NCI-H460 (cell line): ENCODE measurements around the gene LDB1. TPM values are rescaled to one million over a fixed set of nuclear protein-coding genes. Genes with fewer than 3 reads are reported as not detected.

Experiments
- DNase-seq: peaks from one replicate; pipeline ENCODE4 v3.0.0-alpha.2; 2016; ENCODE audit warnings: low read depth; ENCODE audit errors: extremely low read depth
- total RNA-seq: library from RNA; depleted of rRNA; stranded (reverse); fragments of >200 nt; shearing (Covaris generic); gene quantifications from 2 replicates; pipeline ENCODE4 v1.2.3, GENCODE V29; 2014

Gene LDB1
- total RNA-seq, 1 experiment from 2014 or later = 25.1 TPM

DNA sequence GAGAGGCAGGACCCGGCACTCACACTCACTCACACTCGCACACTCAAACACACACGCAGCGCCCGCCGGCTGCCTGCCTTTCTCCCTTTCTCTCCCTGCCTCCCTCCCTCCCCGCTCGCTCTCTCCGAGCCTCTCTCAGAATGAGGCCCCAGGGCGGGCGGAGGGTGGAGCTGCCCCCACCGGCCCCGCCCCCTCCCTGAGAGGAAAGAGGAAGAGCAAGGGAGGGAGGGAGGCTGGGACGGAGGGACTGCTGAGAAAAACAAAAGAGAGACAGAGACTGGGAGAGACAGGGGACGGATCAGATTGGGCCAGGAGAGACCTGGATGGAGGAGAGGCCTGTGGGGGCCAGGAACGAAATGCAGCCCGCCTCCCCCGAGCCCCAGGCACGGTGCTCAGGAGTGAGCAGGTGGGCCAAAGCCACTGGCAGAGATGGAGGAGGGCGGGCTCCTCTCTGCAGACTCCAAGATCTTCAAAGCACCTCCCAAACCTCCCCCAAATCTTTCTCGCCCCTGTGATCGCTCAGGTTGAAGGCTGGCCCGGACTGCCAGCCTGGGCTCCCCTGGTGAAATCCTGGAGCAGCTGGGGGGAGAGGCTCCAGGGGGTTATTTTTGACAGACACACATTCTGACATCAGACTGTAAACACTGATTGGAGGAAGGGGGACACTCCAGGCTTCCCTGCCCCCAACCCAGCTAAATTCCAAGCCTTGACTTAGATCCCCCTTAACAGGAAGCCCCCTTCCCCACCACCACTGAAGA, 5.1 kb downstream of the LDB1 start:
- DNase-seq = peak; percentile 81

DNA sequence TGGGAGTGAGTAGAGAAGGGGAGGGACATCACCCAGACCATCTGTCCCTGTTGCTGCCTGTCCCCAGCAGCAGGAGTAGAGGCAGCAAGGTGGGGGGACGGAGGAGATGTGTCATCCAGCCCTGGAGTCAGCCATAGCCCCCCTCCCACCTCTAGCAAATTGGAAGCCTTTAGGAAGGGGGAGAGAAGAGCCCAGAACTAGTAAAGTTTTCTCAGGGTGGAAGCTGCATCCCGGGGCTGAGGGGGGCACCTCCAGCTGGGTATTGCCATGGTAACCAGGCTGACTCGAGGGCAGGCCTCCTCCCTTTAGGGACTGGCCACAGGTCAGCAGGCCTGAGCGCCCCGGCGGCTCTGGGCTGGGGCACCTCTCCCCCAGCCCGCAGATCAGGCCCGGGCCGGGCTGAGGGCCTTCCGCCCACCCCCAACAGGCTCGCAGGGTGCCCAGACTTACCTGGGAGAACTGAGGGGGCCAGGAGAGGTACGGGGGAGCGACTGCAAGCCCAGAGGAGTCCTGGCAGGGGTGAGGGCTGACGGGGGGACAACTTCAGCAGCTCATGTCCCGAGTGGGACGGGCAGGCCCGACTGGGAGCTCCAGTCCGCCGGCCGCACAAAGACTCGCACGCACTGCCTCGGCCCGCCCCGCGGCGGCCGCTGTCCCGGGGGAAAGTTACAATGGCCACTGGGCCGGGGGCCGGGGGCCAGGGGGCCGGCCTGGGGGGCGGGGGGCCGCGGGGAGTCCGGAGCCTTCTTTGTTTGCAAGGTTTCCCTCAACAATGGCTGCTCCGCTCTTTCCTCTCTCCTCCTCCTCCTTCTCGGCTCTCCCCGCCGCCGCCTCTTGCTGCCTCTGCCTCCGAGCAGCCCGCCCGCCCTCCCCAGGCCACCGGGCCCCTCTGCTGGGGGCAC, 6.0 kb downstream of the LDB1 start:
- no peak for DNase-seq

DNA sequence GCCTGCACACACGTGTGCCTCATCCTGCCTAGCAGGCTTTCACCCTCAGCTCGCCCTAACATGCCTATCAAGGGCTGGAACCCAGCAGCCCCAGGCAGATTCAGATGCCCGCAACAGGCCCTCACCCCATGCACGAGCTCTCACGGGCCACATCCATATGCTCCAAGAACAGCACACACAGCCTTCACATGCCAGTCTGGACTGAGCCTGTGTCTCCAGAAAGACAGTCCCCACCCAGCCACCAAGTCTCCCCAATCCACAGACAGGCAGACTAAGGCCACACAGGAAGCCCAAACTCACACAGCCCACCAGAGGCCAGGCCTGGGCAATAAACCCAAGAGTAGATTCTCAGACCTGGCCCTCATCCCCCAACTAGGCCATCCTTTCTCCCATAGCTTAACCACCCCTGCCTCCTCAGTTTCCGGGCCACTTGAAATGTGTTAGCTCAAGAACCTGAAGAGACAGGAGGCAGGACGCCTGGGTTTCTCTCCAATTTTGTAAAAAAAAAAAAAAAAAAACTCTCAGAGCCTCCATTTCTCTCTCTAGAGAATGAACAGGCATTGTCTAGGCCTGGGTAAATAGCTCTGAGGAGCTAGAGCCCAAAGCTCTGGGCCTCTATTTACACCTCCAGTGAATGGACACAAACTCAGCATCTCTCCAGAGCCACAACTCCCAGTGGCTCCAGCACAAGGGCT, 6.8 kb downstream of the LDB1 start:
- DNase-seq = no peak

DNA sequence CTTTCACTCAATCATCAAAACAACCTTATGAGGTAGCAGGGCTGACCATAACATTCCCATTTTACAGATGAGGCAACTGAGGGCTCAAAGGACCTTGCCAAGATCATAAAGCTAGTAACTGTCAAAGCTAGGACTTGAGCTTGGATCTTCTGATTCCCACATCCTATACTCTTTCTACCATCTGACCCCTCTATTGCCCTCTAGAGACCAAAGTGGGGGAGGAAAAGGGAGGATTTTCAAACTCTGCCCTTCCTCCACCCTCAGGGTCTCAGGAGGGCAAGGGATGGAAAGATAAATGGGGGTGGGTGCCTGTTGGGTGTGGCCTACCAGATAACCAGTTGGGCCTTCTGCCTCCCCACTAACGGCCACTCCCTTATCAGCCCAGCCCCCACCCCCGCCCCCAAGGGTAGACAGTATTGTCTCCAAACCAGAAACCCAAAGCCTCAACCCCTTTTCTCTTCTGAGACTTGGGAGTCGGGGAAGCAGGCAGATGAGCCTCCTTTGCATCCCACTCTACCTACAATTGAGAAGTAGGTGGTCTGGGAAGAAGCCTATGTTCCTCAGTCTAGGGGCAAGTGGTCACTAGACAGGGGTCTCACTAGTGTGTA, 7.9 kb downstream of the LDB1 start:
- no peak for DNase-seq

DNA sequence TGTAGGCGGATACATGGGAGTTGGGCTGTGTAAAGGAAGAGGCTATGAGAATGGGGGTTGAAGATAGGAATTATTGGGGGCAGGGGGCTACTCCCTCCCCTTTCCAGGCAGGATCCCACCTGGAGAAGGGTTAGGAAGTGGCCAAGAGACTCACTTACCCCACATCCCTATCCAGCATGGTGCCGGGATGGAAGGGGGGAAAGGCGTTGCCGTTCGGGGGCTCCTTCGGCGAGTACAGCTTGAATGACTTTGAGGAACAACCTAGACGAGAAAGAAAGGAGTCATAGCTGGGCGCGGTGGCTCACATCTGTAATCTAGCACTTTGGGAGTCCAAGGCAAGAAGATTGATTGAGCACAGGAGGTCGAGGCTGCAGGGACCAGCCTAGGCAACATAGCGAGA, 8.9 kb downstream of the LDB1 start:
- no peak for DNase-seq

DNA sequence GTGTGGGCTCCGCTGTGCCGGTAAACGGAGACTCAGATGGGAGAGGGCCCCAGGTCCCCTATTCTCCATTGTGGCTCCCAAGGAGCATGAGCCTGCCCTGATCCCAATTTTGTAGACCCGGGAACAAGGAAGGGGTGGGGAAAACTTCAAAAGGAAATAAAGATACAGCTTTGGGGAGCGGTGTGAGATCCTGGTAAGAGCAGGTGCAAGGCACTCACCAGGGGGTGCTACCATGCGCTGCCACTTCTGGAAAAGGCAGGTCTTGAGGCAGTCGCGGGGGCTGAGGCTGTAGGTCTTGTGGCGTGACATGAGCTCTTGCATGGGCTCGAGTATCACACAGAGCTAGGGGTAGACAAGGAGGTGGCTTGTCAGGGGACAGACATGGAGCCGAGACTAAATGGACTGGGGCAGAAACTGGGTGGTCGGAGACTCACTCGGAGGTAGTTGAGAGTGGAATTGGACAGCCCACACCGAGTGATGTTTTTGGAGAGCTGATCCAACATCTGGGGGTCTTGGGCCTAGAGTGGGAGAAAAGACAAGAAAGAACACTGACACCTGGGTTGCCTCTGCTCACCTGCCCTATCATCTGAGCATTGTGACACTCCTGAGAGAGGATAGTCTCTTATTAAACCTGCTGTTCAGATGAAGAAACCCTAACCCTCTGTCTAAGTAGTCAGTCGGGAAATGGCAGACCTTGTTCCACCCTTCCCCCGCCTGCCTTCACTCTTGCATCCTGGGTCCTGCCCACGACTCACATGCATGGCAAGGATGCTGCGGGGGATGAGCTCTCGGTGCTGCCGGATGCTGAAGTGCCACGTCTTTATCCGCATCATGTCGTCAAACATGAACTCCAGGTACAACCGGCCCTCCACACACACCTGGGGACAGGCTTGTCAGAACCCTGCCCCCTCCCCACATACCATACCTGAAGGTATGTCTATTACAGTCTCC, 10.7 kb downstream of the LDB1 start:
- DNase-seq = no peak

DNA sequence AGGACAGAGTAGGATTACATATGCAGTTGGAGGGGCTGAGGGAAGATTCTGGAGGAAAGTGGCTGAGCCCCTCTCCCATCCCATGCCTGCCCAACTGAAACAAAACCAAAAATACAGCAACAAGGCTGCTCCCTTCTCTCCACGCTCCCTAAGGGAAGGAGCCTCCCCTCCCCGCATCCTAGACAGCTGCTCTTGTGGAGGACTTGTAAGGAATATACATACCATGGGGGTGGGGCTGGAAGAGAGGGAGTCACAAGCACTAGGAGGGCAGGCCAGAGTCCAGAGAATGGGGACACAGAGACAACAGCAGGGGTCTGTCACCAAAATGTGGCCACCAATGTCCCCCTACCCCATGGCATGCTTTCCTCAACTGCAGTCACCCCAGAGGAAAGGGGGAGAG, 13.2 kb downstream of the LDB1 start:
- DNase-seq = no peak

DNA sequence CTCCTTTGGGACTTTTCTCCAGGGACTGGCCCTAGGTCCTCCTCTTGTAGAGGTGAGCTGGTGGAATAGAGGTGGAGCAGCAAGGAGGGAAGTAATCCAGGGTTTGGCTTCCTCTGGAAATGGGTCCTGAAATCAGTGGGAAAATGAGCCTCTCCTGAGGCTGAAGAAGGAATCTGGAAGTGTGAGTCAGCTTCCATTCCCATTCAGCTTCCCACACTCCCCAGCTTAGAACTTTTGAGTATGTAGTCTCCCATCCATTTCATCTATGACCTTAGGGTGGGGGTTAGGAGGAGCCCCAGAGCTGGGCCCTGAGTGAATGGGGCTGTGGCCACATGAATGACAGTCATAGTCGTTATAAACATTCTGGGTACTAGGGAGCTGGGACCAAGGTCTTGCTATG, 17.7 kb downstream of the LDB1 start:
- no peak for DNase-seq

DNA sequence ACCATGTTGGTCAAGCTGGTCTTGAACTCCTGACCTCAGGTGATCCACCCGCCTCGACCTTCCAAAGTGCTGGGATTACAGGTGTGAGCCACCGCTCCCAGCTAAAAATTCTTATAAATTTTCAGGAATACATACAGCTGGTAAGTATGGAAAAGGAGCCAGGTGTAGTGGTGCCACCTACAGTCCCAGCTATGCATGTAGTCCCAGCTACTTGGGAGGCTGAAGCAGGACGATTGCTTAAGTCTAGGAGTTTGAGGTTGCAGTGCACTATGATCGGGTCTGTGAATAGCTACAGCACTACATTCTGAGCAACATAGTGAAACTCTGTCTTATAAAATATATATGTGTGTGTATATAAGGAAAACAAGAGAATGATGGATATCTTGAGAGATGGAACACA, 19.0 kb downstream of the LDB1 start:
- DNase-seq = no peak

DNA sequence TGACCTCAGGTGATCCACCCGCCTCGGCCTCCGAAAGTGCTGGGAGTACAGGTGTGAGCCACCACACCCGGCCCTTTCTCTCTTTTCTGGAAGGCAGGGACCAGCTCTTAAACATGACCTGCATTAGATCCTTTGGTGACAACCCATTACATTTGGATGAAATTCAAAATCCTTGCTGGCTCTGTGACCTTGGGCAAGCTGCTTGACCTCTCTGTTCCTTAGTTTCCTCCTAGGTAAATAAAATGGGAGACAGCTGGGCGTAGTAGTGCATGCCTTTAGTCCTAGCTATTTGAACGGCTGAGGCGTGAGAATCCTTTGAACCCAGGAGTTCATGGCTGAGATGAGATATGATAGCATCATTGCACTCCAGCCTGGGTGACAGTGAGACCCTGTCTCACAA, 23.7 kb downstream of the LDB1 start:
- no peak for DNase-seq

DNA sequence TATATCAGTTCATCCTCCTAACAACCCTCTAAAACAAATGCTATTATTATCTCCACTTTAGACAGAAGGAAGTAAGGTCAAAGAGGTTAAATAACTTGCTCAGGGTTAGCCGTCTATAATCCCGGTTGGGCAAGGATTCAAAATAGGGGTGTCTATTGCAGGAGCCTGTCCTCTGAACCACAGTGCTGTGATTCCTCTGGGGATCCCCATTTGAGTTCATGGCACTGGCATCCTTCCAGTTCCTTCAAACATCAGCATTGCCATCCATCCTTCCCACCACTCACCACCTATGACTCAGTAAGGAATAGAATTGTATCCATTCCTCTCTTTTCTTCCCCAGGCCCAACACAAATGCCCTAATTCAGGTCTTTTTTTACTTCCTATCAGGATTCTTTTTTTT, 29.4 kb downstream of the LDB1 start:
- DNase-seq = no peak

DNA sequence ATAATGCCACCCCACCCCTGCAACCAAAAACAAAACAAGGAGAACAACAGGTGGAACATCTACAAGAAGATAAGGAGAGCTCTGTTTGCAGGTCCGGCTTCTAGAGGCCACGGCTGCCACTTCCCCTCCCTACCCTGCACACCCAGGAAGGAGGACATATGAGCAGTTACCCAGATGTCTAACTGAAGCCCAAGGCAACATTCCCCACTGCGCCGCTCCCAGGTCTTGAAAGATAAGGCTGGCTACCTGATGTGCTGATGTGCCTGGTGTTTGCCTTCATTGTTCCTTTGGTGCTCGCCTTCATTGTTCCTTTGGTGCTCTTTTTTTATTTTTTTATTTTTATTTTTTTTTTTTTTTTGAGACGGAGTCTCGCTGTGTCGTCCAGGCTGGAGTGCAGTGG, 34.0 kb downstream of the LDB1 start:
- no peak for DNase-seq

DNA sequence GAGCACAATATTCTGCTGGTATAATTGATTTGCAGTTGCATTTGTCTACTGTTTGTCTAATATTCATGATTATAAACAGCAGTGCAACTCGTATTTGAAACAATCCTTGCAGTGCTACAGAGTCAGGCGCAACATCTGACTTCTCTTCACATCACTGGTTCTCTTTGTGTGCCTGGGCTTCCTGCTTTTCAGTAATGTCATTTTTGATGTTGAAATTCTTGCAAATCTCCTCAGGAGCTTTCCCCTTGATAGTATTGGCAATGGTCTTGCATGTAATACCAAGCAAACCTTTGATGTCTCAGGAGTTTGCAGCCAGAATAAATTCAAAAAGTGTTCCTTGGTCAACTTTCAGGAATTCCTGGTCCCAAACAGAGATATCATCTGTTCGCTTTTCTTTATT, 34.8 kb downstream of the LDB1 start:
- DNase-seq = no peak

DNA sequence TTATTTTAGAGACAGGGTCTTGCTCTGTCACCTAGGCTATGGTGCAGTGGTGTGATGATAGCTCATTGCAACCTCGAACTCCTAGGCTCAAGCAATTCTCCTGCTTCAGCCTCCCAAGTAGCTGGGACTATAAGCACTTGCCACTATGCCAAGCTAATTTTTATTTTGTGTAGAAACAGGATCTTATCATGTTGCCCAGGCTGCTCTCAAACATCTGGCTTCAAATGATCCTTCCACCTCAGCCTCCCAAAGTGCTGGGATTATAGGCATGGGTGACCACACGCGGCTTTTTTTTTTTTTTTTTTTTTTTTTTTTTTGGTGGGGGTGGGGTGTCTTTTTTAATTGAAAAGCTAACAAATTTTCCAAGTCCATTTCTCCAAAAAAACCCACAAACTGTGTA, 36.6 kb downstream of the LDB1 start:
- DNase-seq = no peak

DNA sequence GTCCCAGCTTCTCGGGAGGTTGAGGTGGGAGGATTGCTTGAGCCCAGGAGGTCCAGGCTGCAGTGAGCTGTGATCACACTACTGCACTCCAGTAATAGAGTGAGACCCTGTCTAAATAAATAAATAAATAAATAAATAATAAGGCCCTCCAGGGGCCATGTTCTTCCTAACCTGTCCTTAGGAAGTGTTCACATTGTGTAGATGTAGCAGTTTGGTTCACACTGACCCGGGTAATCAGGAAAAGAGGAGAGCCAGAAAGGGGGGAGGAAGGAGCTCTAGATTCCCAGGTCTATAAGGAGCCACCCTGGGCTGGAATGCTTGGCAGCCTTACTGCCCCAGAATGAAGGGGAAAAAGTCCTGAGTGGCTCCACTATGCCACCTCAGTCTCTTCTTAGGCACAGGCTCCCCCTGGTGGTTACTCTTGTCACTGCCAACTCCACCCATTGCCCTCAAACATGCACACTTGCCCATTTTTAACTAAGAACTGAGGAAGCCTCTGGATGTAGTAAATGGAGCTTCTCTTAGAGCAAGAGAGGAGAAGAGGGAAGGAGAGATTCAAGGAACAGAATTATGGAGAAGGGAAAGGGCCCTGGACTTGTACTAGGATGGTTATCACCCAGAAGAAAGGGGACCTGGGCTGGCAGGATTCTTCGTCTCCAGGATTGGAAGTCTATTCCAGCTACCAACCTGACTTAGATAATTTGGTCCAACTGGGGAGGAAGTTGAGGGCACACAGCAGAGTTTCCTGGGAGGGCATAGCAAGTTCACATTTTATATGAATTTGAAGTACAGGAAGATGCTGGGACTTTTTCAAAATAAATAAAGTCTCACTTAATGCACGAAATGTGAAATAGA, 47.3 kb downstream of the LDB1 start:
- DNase-seq = peak; percentile 80

DNA sequence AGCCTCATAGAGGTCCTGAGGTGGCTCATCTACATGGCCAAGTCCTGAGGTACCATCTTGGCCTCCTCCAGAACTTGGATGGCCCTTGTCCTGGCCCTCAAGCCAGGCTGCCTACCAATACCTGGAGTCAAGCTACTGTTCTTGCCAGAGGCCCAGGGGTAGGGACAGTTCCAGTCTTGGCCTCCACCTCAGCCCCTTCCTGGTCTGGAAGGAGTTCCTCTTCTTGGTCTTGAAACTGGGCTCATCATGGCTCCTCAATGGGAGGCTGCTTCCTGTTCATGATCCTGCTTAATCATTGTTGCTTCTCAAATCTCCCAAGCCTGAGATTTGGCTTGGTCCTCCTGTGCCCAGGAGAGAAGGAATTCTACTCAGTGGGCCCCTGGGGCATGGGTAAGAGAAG, 51.1 kb downstream of the LDB1 start:
- no peak for DNase-seq

DNA sequence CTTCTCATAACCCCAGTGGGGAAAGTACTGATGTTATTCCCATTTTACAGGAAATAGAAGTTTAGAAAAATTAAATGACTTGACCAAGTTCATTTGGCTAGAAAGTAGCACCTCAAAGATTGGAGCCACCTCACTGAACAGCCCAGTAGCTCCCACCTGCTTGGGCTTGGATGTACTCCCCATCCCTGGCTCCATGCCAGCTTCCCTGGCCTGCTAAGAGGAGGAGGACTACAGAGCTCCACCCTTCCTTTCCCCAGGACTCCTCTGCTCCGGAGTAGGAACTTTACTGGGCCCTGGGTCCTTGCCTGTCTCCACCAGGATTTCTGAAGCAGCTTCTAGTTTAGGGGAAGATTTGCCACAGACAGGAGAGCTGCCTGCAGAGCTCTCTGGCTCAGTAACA, 52.0 kb downstream of the LDB1 start:
- no peak for DNase-seq

DNA sequence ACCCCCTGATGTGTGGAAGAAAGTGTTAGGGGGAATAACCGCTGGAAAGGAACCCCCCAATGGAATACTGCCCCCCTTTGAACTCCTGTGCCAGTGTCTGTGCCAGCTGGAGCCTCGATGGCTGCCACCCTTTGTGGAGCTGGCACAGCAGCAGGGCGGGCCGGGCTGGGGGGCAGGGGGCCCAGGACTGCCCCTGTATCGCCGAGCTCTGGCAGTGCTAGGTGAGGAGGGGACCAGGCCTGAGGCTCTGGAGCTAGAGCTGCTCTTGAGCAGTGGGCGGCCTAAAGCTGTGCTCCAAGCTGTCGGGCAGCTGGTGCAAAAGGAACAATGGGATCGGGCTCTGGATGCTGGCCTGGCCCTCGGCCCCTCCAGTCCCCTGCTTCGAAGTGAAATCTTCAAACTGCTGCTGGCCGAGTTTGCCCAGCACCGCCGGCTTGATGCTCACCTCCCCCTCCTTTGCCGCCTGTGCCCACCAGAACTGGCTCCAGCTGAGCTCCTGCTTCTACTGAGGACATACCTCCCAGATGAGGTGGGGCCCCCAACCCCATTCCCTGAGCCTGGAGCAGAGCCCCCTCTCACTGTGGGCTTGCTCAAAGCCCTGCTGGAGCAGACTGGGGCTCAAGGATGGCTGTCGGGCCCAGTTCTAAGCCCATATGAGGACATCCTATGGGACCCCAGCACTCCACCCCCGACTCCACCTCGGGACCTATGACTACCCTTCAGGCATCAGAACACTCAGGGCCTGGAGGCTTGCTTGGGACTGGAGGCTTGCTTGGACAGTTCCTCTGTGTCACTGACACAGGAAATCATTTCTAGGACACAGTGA, 52.9 kb downstream of the LDB1 start:
- no peak for DNase-seq
